Measurements from ENCODE around the gene DOCK10.

The DOCK10 gene

GRCh38 chr2:225011585-225011984, 30.7 kb downstream of the DOCK10 start (continued):
- TF ChIP-seq ZNF221 (tag by site-specific recombination; IDR thresholded peaks at IDR 0.05; ENCODE audit: borderline replicate concordance) (no peak), GLIS2 (tag by site-specific recombination; IDR thresholded peaks at IDR 0.05) (no peak), ZNF658 (tag by site-specific recombination; IDR thresholded peaks at IDR 0.05) (no peak), ZFHX2 (tag by site-specific recombination; conservative IDR thresholded peaks at IDR 0.05) (no peak), ZNF600 (tag by site-specific recombination; IDR thresholded peaks at IDR 0.05) (no peak), ZNF266 (tag by site-specific recombination; IDR thresholded peaks at IDR 0.05; ENCODE audit: low read depth) (no peak), ZBTB44 (tag by site-specific recombination; IDR thresholded peaks at IDR 0.05) (no peak)

GRCh38 chr2:225010804-225011203, 31.5 kb downstream of the DOCK10 start:
- Histone ChIP-seq H3K36me3 (ENCODE audit: control insufficient read depth in 2 of 2, insufficient read depth in 1 of 2, low read length in 2 of 2) (no peaks in the 10 kb centered on the region), H3K4me3 (ENCODE audit: low read depth, low read length) (no peak overlapping the region), H3K9me3 (ENCODE audit: control insufficient read depth, insufficient read depth, low read depth, low read length) (no peaks in the 10 kb centered on the region), H3K27ac (ENCODE audit: extremely low read depth, low read depth, low read length) (no peak overlapping the region), H3K4me1 (ENCODE audit: control insufficient read depth, insufficient read depth, low read length) (no peaks in the 10 kb centered on the region)
- ChIA-PET CTCF (interaction anchor here (0.5 to 0.8 kb wide), 3 partner anchors 9 to 217 kb away, joined by 3 read pairs; no protein-coding TSS in a partner anchor), POLR2A (no interaction called here)
- TF ChIP-seq ZNF529 (tag by site-specific recombination; IDR thresholded peaks at IDR 0.05; ENCODE audit: insufficient replicate concordance) (no peak), TRIM28 (IDR thresholded peaks at IDR 0.05; ENCODE audit: borderline replicate concordance, low read length) (no peak), GLI2 (tag by site-specific recombination; IDR thresholded peaks at IDR 0.05; ENCODE audit: borderline replicate concordance, low read depth) (no peak), ZSCAN30 (tag by site-specific recombination; IDR thresholded peaks at IDR 0.05) (no peak), ZSCAN5A (tag by site-specific recombination; IDR thresholded peaks at IDR 0.05) (no peak), ZNF704 (tag by site-specific recombination; IDR thresholded peaks at IDR 0.05) (no peak), ZEB2 (tag by site-specific recombination; IDR thresholded peaks at IDR 0.05) (no peak), GLIS2 (tag by site-specific recombination; IDR thresholded peaks at IDR 0.05) (no peak), ZNF621 (tag by site-specific recombination; IDR thresholded peaks at IDR 0.05) (no peak), ZNF76 (tag by site-specific recombination; IDR thresholded peaks at IDR 0.05; ENCODE audit: borderline replicate concordance, low read depth) (no peak), TSHZ1 (tag by site-specific recombination; IDR thresholded peaks at IDR 0.05; ENCODE audit: borderline replicate concordance) (no peak), ZBTB20 (tag by site-specific recombination; IDR thresholded peaks at IDR 0.05) (no peak), ZNF10 (tag by site-specific recombination; IDR thresholded peaks at IDR 0.05) (no peak), ZNF23 (tag by site-specific recombination; IDR thresholded peaks at IDR 0.05; ENCODE audit: borderline replicate concordance) (no peak), GFI1B (tag by site-specific recombination; IDR thresholded peaks at IDR 0.05) (no peak), ZNF514 (tag by site-specific recombination; IDR thresholded peaks at IDR 0.05) (no peak), ZNF777 (tag by site-specific recombination; IDR thresholded peaks at IDR 0.05; ENCODE audit: borderline replicate concordance) (no peak), ZFP69B (tag by site-specific recombination; IDR thresholded peaks at IDR 0.05) (no peak), ZNF571 (tag by site-specific recombination; IDR thresholded peaks at IDR 0.05) (no peak)
